ENCODE measurements around the gene GMPPA.

GRCh38 chr2:219484343-219485200 is 14.1 kb upstream of the GMPPA start:
- TF ChIP-seq GATA2 (IDR thresholded peaks at IDR 0.05; ENCODE audit: low read depth, low read length) (no peak), GATA3 (IDR thresholded peaks at IDR 0.05; ENCODE audit: low read depth, low read length) (no peak)

All from SH-SY5Y (cell line).